Activated CD4-positive, alpha-beta memory T cell treated with anti-CD3 and anti-CD28 coated beads, Interleukin-2, amount 10 ng/mL, durations not matched to agents 7 days and 5 days (primary cell): ENCODE results near the gene ANXA6. TPM values are rescaled to one million over a fixed set of nuclear protein-coding genes. Genes with fewer than 3 reads are reported as not detected.
A peak's percentile ranks its signal among the peaks of the same experiment; 100 is the strongest.

Experiments used
- CTCF ChIA-PET: fragments of 350-600 bp; sonication (Branson Sonifier 250); formaldehyde crosslinking; loops from one replicate; lab custom pipeline; 2021; ENCODE audit warnings: antibody characterized with exemption, inconsistent platforms; lab: Charles Lee
- POLR2A ChIA-PET: fragments of 350-600 bp; sonication (Branson Sonifier 250); formaldehyde crosslinking; loops from one replicate; lab custom pipeline; 2021; ENCODE audit warnings: antibody characterized with exemption; lab: Charles Lee
- DNase-seq: peaks from one replicate; pipeline ENCODE4 v3.0.0-alpha.2; 2020
- H3K27ac Mint-ChIP-seq: one replicate; pipeline ENCODE4 v1.8.0; 2021; ENCODE audit warnings: mild to moderate bottlenecking, mixed read lengths
- H3K27me3 Mint-ChIP-seq: one replicate; pipeline ENCODE4 v1.8.0; 2021; ENCODE audit warnings: mixed read lengths
- H3K36me3 Mint-ChIP-seq: one replicate; pipeline ENCODE4 v1.8.0; 2021; ENCODE audit warnings: low read depth, mixed read lengths
- H3K4me1 Mint-ChIP-seq: one replicate; pipeline ENCODE4 v1.8.0; 2021; ENCODE audit warnings: mixed read lengths
- H3K4me3 Mint-ChIP-seq: one replicate; pipeline ENCODE4 v1.8.0; 2021; ENCODE audit warnings: mild to moderate bottlenecking, mixed read lengths
- H3K9me3 Mint-ChIP-seq: one replicate; pipeline ENCODE4 v1.8.0; 2021; ENCODE audit warnings: mixed read lengths
- total RNA-seq, 2 experiments: library from RNA; stranded (reverse); gene quantifications; one replicate each; pipeline ENCODE4 v1.2.3, GENCODE V29; 2021

The ANXA6 gene
- total RNA-seq, 2 experiments from 2014 or later: 603 to 606 TPM

- Mint-ChIP-seq H3K4me1 (peaks cover 11% of the 10 kb centered on the region), H3K9me3 (no peaks in the 10 kb centered on the region), H3K27ac (peak overlapping the region; percentile 2), H3K36me3 (peaks cover 64% of the 10 kb centered on the region), H3K4me3 (no peak overlapping the region), H3K27me3 (no peaks in the 10 kb centered on the region)
- ChIA-PET POLR2A (interaction anchor here (0.7 to 1.8 kb wide), 3 partner anchors 26 to 62 kb away, joined by 3 to 5 read pairs (median 5); no protein-coding TSS in a partner anchor), CTCF (interaction anchor here (0.7 to 7.9 kb wide), 14 partner anchors 10 to 522 kb away, joined by 4 to 173 read pairs (median 8); partner anchors contain the start of gene TNIP1)
- no peak for DNase-seq
These were observed 104.7 kb downstream of the ANXA6 start for GRCh38 chr5:151052836-151053235.

DNA sequence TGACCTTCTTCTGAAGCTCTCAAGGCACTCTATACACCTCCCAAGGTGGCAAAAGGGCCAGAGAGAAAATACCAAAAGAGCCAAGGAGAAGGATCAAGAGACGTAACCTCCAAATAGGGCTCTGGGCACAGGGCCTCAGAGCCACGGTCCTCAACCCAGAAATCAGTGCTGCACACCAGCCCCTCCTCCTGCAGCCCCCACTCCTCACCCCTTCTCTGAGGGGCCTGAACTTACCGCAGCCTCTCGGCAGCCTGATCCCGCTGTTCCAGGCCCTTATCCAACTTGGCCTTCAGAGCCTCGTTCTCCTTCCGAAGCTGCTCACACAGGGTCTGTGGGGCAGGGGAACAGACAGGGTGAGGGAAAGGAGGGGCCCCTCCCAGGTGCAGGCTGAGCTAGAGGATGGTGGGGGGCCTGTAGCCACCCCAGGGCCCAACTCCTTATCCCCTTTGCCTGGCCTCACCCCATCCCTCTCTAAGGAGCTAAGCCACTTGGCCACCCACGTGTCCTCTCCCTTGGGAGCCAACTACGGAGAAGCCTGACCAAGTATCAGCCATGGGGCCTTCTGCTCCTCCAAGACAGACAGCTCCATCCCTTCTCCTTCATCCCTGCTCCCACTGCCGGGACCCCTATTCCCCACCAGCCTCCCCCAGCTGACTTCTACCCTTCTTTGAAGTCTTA lies 105.5 kb downstream of the ANXA6 start:
- Mint-ChIP-seq H3K27ac (peak overlapping the region; percentile 26), H3K36me3 (peaks cover 67% of the 10 kb centered on the region), H3K4me3 (no peak overlapping the region), H3K4me1 (peaks cover 11% of the 10 kb centered on the region), H3K9me3 (no peaks in the 10 kb centered on the region), H3K27me3 (no peaks in the 10 kb centered on the region)
- CTCF ChIA-PET: interaction anchor here (0.7 to 7.9 kb wide), 30 partner anchors 8 to 492 kb away, joined by 3 to 173 read pairs (median 5); partner anchors contain the start of genes ANXA6 and TNIP1
- DNase-seq: no peak
- POLR2A ChIA-PET: interaction anchor here (0.7 to 1.8 kb wide), 6 partner anchors 19 to 65 kb away, joined by 3 to 9 read pairs (median 5); no protein-coding TSS in a partner anchor

DNA sequence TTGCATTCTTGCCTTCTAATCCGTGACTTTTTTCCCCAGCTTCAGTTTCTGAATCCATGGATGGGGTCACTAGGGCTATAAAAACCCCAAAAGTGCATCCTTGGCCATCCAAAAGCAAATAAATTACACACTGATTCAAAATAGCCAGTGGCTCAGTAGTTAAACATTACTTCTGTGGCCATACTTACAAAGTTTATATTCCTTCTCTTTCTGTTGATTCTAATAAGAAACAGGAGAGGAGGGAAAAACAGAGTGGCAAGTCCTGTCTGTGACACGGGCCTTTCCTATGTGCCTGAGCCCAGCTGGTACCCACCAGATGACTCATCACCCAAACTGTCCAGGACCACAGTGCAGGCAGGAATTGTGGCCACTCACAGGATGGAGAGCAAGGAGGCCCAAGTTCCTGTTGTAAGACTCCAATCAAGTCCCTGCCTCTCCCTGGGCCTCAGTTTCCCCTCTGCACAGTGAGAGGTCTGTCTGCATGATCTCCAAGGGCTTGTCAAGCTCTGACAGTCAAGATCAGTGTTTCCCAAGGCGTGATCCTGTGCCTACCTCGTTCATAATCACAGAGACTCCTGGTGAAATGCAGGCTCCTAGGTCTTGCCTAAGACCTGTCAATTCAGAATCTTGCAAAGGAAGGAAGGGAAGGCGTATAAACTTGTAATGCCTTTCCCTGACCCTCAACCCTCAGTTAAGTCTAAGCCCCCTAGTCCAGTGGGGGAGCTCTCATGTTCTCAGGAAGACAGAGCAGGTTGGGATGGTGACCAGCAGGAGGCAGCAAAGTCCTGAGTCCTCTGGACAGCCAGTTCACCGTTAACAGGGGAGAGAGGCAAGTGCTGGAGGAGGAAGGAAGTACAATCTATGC lies 106.3 kb downstream of the ANXA6 start:
- CTCF ChIA-PET: interaction anchor here (0.6 to 7.9 kb wide), 33 partner anchors 9 to 492 kb away, joined by 3 to 173 read pairs (median 5); partner anchors contain the start of genes ANXA6 and TNIP1
- Mint-ChIP-seq H3K36me3 (peaks cover 65% of the 10 kb centered on the region), H3K4me3 (no peak overlapping the region), H3K27ac (peak overlapping the region; percentile 26), H3K27me3 (no peaks in the 10 kb centered on the region), H3K9me3 (no peaks in the 10 kb centered on the region), H3K4me1 (peaks cover 11% of the 10 kb centered on the region)
- POLR2A ChIA-PET: interaction anchor here (0.7 to 1.8 kb wide), 6 partner anchors 20 to 66 kb away, joined by 3 to 9 read pairs (median 5); no protein-coding TSS in a partner anchor
- DNase-seq: peak; percentile 73

Other genes with a start within 250 kb of the ANXA6 start
- not detected for gene GPX3, start 137.2 kb downstream of the ANXA6 start, total RNA-seq
- 100 to 1,000 TPM; 188 to 201 TPM for gene TNIP1, start 76.7 kb downstream of the ANXA6 start, total RNA-seq
- gene CCDC69, start 66.3 kb upstream of the ANXA6 start, total RNA-seq: 10 to 100 TPM; 62.6 to 64.2 TPM
- 10 to 100 TPM; 22.4 to 24.5 TPM for gene GM2A, start 95.4 kb upstream of the ANXA6 start, total RNA-seq
- gene SLC36A3, start 146.0 kb upstream of the ANXA6 start, total RNA-seq: not detected
- gene SLC36A2, start 189.8 kb upstream of the ANXA6 start, total RNA-seq: not detected